Breast epithelium (tissue), 4 donors: ENCODE results near the gene PRKCSH. TPM values are rescaled to one million over a fixed set of nuclear protein-coding genes. Genes with fewer than 3 reads are reported as not detected.
"Not testable (repeated sequence)": the region's sequence is repeated elsewhere in the genome, so short reads cannot be mapped to it uniquely, and the experiment has no call there.

ENCODE experiments used
- DNase-seq, 2 donors: peaks; one replicate each; pipeline ENCODE4 v3.0.0-alpha.2; 2019; ENCODE audit warnings: low spot score in 2 of 2
- H3K27ac ChIP-seq, 2 donors: fragments of 200-600 bp; sonication (generic) in 1 of 2; one replicate each; pipeline ENCODE4 v1.5.1; 2016 to 2019; ENCODE audit warnings: mild to moderate bottlenecking in 1 of 2
- H3K27me3 ChIP-seq, 2 donors: fragments of 200-600 bp; sonication (generic) in 1 of 2; one replicate each; pipeline versions ENCODE4 v1.5.1 to v1.6.0; 2017 to 2019; ENCODE audit warnings: control low read depth in 1 of 2, mild to moderate bottlenecking in 1 of 2
- H3K36me3 ChIP-seq: fragments of 200-600 bp; one replicate; pipeline ENCODE4 v1.5.1; 2019
- H3K4me1 ChIP-seq, 2 donors: fragments of 200-600 bp; sonication (generic); one replicate each; pipeline ENCODE4 v1.5.1; 2016 to 2019; ENCODE audit warnings: control low read depth in 1 of 2
- H3K4me3 ChIP-seq, 3 donors: fragments of 200-600 bp; sonication (generic); 1 replicate in 2 of 3; 2 replicates in 1 of 3; pipeline ENCODE4 v1.5.1; 2016 to 2019; ENCODE audit warnings: mild to moderate bottlenecking in 3 of 3, moderate library complexity in 2 of 3
- H3K9me3 ChIP-seq, 2 donors: fragments of 200-600 bp; sonication (generic) in 1 of 2; one replicate each; pipeline ENCODE4 v1.5.1; 2016 to 2019; ENCODE audit warnings: control low read depth in 1 of 2
- CTCF ChIP-seq, 3 donors: fragments of 450-650 bp; IDR thresholded peaks; one replicate each; pipeline ENCODE4 v1.5.1; 2016 to 2017; ENCODE audit warnings: antibody characterized with exemption in 3 of 3, mild to moderate bottlenecking in 3 of 3, moderate library complexity in 3 of 3
- POLR2A ChIP-seq: fragments of 450-650 bp; IDR thresholded peaks from one replicate; pipeline ENCODE4 v1.6.1; 2016; ENCODE audit warnings: antibody characterized with exemption, mild to moderate bottlenecking, moderate library complexity
- POLR2AphosphoS5 ChIP-seq, 3 donors: sonication (generic); formaldehyde crosslinking; IDR thresholded peaks; one replicate each; pipeline ENCODE4 v1.6.1; 2017; ENCODE audit warnings: antibody characterized with exemption in 3 of 3
- intact Hi-C: fragments of 100-400 bp; cut with DNase I; formaldehyde crosslinking; loops from one replicate; pipeline ENCODE4 v1.15.1; 2023; ENCODE audit warnings: low total_unique reads
- total RNA-seq, 3 donors: library from RNA; depleted of rRNA; stranded (reverse); fragments of >200 nt; gene quantifications; one replicate each; pipeline ENCODE4 v1.1.0, GENCODE V29; 2016

PRKCSH gene
- total RNA-seq, 3 donors from 2014 or later = 69.5 to 95.9 (median 92.1) TPM

- Histone ChIP-seq H3K9me3 (no peaks in the 10 kb centered on the region), H3K27ac (no peak overlapping the region)
Measured at GRCh38 chr19:11405846-11406643, 29.4 kb upstream of the PRKCSH start.

DNA sequence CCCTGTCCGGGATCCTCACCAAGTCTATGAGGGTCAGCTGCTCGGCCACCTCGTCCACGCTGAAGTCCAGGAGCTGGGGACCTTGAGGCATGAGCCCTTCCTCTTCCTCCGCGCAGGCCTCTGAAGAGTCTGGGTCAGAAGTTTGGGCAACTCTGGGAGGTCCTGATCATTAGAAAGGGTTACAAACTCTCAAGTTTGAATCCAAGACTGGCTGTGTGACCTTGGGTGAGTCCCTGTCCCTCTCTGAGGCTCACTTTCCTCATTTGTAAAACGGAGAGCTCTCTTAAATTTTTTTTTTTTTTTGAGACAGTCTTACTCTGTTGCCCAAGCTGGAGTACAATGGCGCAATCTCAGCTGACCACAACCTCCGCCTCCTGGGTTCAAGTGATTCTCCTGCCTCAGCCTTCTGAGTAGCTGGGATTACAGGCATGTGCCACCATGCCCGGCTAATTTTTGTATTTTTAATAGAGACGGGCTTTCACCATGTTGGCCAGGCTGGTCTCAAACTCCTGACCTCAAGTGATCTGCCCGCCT lies 28.7 kb upstream of the PRKCSH start:
- H3K4me3 ChIP-seq = peak overlapping the region in 1 of 3 donors; percentile 49
- H3K27ac ChIP-seq, H3K36me3 ChIP-seq, DNase-seq, H3K9me3 ChIP-seq, H3K4me1 ChIP-seq, H3K27me3 ChIP-seq, intact Hi-C loops: not testable (repeated sequence)

More at GRCh38 chr19:11405846-11406643, 29.4 kb upstream of the PRKCSH start:
- no peak for DNase-seq
- Histone ChIP-seq H3K36me3 (no peaks in the 10 kb centered on the region), H3K4me3 (peak overlapping the region in 2 of 3 donors; percentile 37 to 49), H3K27me3 (no peaks in the 10 kb centered on the region), H3K4me1 (no peaks in the 10 kb centered on the region)
- intact Hi-C loops = no loop called here
- peak in 2 of 3 donors; percentile 13 to 55 for TF ChIP-seq CTCF (IDR thresholded peaks at IDR 0.05)
- no peak for TF ChIP-seq POLR2A
- TF ChIP-seq POLR2AphosphoS5 (IDR thresholded peaks at IDR 0.05) = peak in 1 of 3 donors; percentile 23

DNA sequence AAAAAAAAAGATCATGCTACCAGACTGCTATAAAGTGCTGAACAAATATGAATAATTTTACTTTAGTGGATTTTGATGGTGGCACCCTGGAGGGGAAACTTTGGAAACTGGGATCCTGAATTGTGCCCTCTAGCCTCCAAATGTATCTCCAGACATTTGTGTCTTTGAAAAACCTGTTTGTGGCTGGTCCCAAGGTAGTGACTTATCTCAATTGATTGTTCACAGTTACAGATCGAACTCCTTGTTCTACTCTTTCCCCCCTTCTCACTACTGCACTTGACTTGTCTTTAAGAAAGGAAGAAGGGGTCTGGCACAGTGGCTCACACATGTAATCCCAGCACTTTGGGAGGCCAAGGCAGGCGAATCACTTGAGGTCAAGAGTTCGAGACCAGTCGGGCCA lies 26.8 kb upstream of the PRKCSH start:
- no peak overlapping the region for H3K27ac ChIP-seq
- intact Hi-C loops = no loop called here
- H3K27me3 ChIP-seq = no peaks in the 10 kb centered on the region
- H3K36me3 ChIP-seq = no peaks in the 10 kb centered on the region
- no peaks in the 10 kb centered on the region for H3K9me3 ChIP-seq
- H3K4me3 ChIP-seq = no peak overlapping the region
- no peaks in the 10 kb centered on the region for H3K4me1 ChIP-seq
- TF ChIP-seq CTCF (IDR thresholded peaks at IDR 0.05) (no peak), POLR2AphosphoS5 (IDR thresholded peaks at IDR 0.05) (no peak), POLR2A (no peak)
- DNase-seq = no peak

DNA sequence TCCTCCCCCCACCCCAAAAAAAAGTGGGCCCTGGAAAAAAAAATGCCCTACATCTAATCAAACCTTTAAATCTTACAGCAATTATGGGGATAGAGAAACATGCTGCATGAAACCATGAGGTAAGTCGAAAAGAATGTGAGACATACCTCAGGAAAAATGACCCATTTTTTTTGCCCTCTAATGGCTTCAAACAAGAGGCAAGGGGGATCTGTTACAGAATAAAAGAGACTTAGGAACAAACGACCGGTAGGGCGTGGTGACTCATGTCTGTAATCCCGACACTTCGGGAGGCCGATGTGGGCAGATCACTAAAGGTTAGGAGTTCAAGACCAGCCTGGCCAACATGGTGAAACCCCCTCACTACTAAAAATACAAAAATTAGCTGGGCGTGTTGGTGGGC lies 24.8 kb upstream of the PRKCSH start:
- no peaks in the 10 kb centered on the region for H3K9me3 ChIP-seq
- no peaks in the 10 kb centered on the region for H3K4me1 ChIP-seq
- no peaks in the 10 kb centered on the region for H3K27me3 ChIP-seq
- TF ChIP-seq CTCF (IDR thresholded peaks at IDR 0.05) = no peak
- no peak for TF ChIP-seq POLR2A
- TF ChIP-seq POLR2AphosphoS5 (IDR thresholded peaks at IDR 0.05) = no peak
- no peak overlapping the region for H3K4me3 ChIP-seq
- DNase-seq = no peak
- H3K36me3 ChIP-seq = no peaks in the 10 kb centered on the region
- H3K27ac ChIP-seq = no peak overlapping the region
- intact Hi-C loops = no loop called here

DNA sequence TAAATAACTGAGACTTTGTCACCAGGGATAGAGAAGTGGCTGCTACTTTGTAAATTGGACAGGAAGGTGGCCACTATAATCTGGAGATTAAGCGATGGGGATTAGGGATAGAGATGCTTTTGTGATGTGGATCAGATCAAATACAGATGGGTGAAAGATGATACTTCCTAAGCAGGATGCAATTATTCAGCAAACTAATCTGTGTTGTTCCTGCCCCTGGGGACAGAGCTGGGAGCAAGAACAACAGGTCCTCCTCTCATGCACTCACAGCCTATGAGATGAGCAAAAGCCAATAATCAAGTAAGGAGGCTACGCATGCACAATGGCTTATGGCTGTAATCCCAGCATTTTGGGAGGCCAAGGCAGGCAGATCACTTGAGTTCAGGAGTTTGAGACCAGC lies 20.9 kb upstream of the PRKCSH start:
- TF ChIP-seq POLR2AphosphoS5 (IDR thresholded peaks at IDR 0.05) = no peak
- Histone ChIP-seq H3K4me3 (no peak overlapping the region), H3K27me3 (peaks cover 0 to 4% of the 10 kb centered on the region in 2 donors), H3K27ac (no peak overlapping the region), H3K36me3 (no peaks in the 10 kb centered on the region), H3K4me1 (no peaks in the 10 kb centered on the region), H3K9me3 (no peaks in the 10 kb centered on the region)
- no peak for DNase-seq
- intact Hi-C loops = no loop called here

- intact Hi-C loops = no loop called here
Measured at GRCh38 chr19:11416346-11417052, 18.9 kb upstream of the PRKCSH start.

More at GRCh38 chr19:11416346-11417052, 18.9 kb upstream of the PRKCSH start:
- H3K27ac ChIP-seq = no peak overlapping the region
- no peak for DNase-seq
- no peak overlapping the region for H3K4me3 ChIP-seq
- H3K27me3 ChIP-seq = peaks cover 1 to 7% of the 10 kb centered on the region in 2 donors
- no peak for TF ChIP-seq POLR2A
- no peak for TF ChIP-seq CTCF (IDR thresholded peaks at IDR 0.05)
- no peak for TF ChIP-seq POLR2AphosphoS5 (IDR thresholded peaks at IDR 0.05)
- H3K9me3 ChIP-seq = no peaks in the 10 kb centered on the region
- no peaks in the 10 kb centered on the region for H3K36me3 ChIP-seq
- H3K4me1 ChIP-seq = no peaks in the 10 kb centered on the region
